ENCODE data around the gene BID.

The BID gene

GRCh38 chr22:17786435-17787161 is 12.3 kb upstream of the BID start:
- in situ Hi-C loops (cut with MboI; ENCODE audit: low pct_unique_long_range_greater_than_20kb, low sequenced_read_pairs) = no loop called here
- no peak for DNase-seq

- in situ Hi-C loops (cut with MboI; ENCODE audit: low pct_unique_long_range_greater_than_20kb, low sequenced_read_pairs) = no loop called here
- peak; percentile 69 for DNase-seq
These were observed 11.2 kb upstream of the BID start for GRCh38 chr22:17785185-17786184.

GRCh38 chr22:17784776-17785175 is 10.5 kb upstream of the BID start:
- in situ Hi-C loops (cut with MboI; ENCODE audit: low pct_unique_long_range_greater_than_20kb, low sequenced_read_pairs) = no loop called here
- DNase-seq = no peak

GRCh38 chr22:17783773-17784480 is 9.7 kb upstream of the BID start:
- DNase-seq = no peak
- in situ Hi-C loops (cut with MboI; ENCODE audit: low pct_unique_long_range_greater_than_20kb, low sequenced_read_pairs) = no loop called here

GRCh38 chr22:17783312-17783711 is 9.0 kb upstream of the BID start:
- no peak for DNase-seq
- in situ Hi-C loops (cut with MboI; ENCODE audit: low pct_unique_long_range_greater_than_20kb, low sequenced_read_pairs) = no loop called here

GRCh38 chr22:17782621-17783020 is 8.4 kb upstream of the BID start:
- in situ Hi-C loops (cut with MboI; ENCODE audit: low pct_unique_long_range_greater_than_20kb, low sequenced_read_pairs) = no loop called here
- DNase-seq = no peak

GRCh38 chr22:17782158-17782557 is 7.9 kb upstream of the BID start:
- no peak for DNase-seq
- in situ Hi-C loops (cut with MboI; ENCODE audit: low pct_unique_long_range_greater_than_20kb, low sequenced_read_pairs) = no loop called here

GRCh38 chr22:17781319-17782031 is 7.2 kb upstream of the BID start:
- no peak for DNase-seq
- in situ Hi-C loops (cut with MboI; ENCODE audit: low pct_unique_long_range_greater_than_20kb, low sequenced_read_pairs) = no loop called here

GRCh38 chr22:17780741-17781318 is 6.6 kb upstream of the BID start:
- DNase-seq = no peak
- in situ Hi-C loops (cut with MboI; ENCODE audit: low pct_unique_long_range_greater_than_20kb, low sequenced_read_pairs) = no loop called here

- in situ Hi-C loops (cut with MboI; ENCODE audit: low pct_unique_long_range_greater_than_20kb, low sequenced_read_pairs) = no loop called here
- DNase-seq = no peak
These were observed 6.0 kb upstream of the BID start for GRCh38 chr22:17780116-17780740.

- in situ Hi-C loops (cut with MboI; ENCODE audit: low pct_unique_long_range_greater_than_20kb, low sequenced_read_pairs) = no loop called here
- no peak for DNase-seq
These were observed 5.2 kb upstream of the BID start for GRCh38 chr22:17779286-17780115.

- no peak for DNase-seq
- in situ Hi-C loops (cut with MboI; ENCODE audit: low pct_unique_long_range_greater_than_20kb, low sequenced_read_pairs) = no loop called here
These were observed 4.2 kb upstream of the BID start for GRCh38 chr22:17778412-17778976.

GRCh38 chr22:17777717-17778044 is 3.4 kb upstream of the BID start:
- DNase-seq = no peak
- in situ Hi-C loops (cut with MboI; ENCODE audit: low pct_unique_long_range_greater_than_20kb, low sequenced_read_pairs) = no loop called here

GRCh38 chr22:17777005-17777716 is 2.9 kb upstream of the BID start:
- DNase-seq = peak; percentile 78
- in situ Hi-C loops (cut with MboI; ENCODE audit: low pct_unique_long_range_greater_than_20kb, low sequenced_read_pairs) = no loop called here

GRCh38 chr22:17775781-17776465 is 1.7 kb upstream of the BID start:
- in situ Hi-C loops (cut with MboI; ENCODE audit: low pct_unique_long_range_greater_than_20kb, low sequenced_read_pairs) = no loop called here
- no peak for DNase-seq

- in situ Hi-C loops (cut with MboI; ENCODE audit: low pct_unique_long_range_greater_than_20kb, low sequenced_read_pairs) = no loop called here
- no peak for DNase-seq
These were observed 837 bp upstream of the BID start for GRCh38 chr22:17774926-17775685.
